ENCODE results near the gene TGFBRAP1.

- no peak for TF ChIP-seq POLR2A (IDR thresholded peaks at IDR 0.05; ENCODE audit: low read length)
- no peak for TF ChIP-seq GATA1 (IDR thresholded peaks at IDR 0.05; ENCODE audit: low read depth, low read length)
Measured at GRCh38 chr2:105220604-105221003, 108.9 kb downstream of the TGFBRAP1 start.

Data from erythroblast (primary cell).